Breast epithelium (tissue), 3 donors: ENCODE data around the gene C1orf210.

ENCODE experiments used
- POLR2AphosphoS5 ChIP-seq, 3 donors: sonication (generic); formaldehyde crosslinking; IDR thresholded peaks; one replicate each; pipeline ENCODE4 v1.6.1; 2017; ENCODE audit warnings: antibody characterized with exemption in 3 of 3
- TF ChIP-seq, protein P1 (sequence below), 3 donors: fragments of 450-650 bp; IDR thresholded peaks; one replicate each; pipeline ENCODE4 v1.5.1; 2016 to 2017; ENCODE audit warnings: antibody characterized with exemption in 3 of 3, mild to moderate bottlenecking in 3 of 3, moderate library complexity in 3 of 3

DNA sequence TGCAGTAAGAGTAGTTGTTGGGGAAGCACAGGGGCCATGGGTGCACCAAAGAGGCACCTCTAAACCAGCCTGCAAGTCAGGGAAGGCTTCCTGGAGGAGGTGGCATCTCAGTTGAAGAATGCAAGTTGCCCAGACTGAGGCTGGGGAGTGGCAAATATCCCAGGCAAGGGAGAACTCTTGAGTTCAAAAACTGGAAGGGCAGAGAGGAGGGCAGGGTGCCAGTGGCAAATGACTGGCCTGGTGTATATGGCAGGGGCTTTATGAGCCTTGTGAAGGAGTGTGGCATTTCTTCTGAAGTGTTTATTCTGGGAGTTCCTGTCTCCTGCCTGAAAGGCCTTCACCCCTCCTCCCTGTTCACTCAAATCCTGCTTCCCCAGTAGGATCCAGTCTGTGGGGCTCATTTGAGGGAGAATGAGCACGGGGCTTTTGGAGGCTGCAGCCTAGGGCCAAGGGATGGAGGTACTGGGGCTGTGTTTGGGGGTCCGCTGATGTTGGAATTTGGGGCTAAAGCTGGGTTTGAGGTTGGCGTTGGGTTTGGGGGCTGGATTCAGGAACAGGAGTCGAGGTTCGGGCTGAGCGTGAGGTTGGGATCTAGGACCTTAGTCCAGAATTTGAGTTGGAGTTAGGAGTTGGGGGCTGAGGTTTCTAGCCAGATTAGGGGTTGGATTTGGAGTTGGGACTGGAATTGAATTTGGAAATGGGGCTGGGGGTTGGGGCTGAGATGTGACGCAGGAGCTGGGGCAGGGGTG, 15.6 kb downstream of the C1orf210 start, which contains the start of gene TMEM125:
- TF ChIP-seq, protein P1, sequence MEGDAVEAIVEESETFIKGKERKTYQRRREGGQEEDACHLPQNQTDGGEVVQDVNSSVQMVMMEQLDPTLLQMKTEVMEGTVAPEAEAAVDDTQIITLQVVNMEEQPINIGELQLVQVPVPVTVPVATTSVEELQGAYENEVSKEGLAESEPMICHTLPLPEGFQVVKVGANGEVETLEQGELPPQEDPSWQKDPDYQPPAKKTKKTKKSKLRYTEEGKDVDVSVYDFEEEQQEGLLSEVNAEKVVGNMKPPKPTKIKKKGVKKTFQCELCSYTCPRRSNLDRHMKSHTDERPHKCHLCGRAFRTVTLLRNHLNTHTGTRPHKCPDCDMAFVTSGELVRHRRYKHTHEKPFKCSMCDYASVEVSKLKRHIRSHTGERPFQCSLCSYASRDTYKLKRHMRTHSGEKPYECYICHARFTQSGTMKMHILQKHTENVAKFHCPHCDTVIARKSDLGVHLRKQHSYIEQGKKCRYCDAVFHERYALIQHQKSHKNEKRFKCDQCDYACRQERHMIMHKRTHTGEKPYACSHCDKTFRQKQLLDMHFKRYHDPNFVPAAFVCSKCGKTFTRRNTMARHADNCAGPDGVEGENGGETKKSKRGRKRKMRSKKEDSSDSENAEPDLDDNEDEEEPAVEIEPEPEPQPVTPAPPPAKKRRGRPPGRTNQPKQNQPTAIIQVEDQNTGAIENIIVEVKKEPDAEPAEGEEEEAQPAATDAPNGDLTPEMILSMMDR (IDR thresholded peaks at IDR 0.05) = no peak
- TF ChIP-seq POLR2AphosphoS5 (IDR thresholded peaks at IDR 0.05) = no peak
